Esophagus squamous epithelium (tissue), 4 donors: ENCODE measurements around the gene CES2.

Experiments used
- CTCF ChIP-seq, 6 experiments: fragments of 450-650 bp in 4 of 6; fragments of 200-600 bp in 2 of 6; sonication (generic) in 2 of 6; IDR thresholded peaks; one replicate each; pipeline ENCODE4 v1.5.1; 2016 to 2019; ENCODE audit warnings: antibody characterized with exemption in 6 of 6, mild to moderate bottlenecking in 4 of 6, moderate library complexity in 4 of 6
- POLR2A ChIP-seq, 4 donors: fragments of 450-650 bp; IDR thresholded peaks; one replicate each; pipeline ENCODE4 v1.6.1; 2017; ENCODE audit warnings: antibody characterized with exemption in 4 of 4, mild to moderate bottlenecking in 4 of 4, moderate library complexity in 3 of 4

GRCh38 chr16:66898207-66898606, 37.1 kb upstream of the CES2 start:
- no peak for TF ChIP-seq CTCF (IDR thresholded peaks at IDR 0.05)
- no peak for TF ChIP-seq POLR2A (IDR thresholded peaks at IDR 0.05)
